ENCODE measurements around the gene LAMA1. TPM values are rescaled to one million over a fixed set of nuclear protein-coding genes. Genes with fewer than 3 reads are reported as not detected.
A peak's percentile ranks its signal among the peaks of the same experiment; 100 is the strongest.

LAMA1 gene
- total and polyA plus RNA-seq, 2 of the 4 experiments (the other 2 are of a cell fraction) = 10.9 to 15.5 TPM

GRCh38 chr18:7037470-7037869, 80.1 kb downstream of the LAMA1 start:
- dilution Hi-C loops (cut with HindIII; ENCODE audit: low sequenced_read_pairs, unreplicated experiment) = no loop called here
- H2BK120ac ChIP-seq (ENCODE audit: low read depth, low read length) = peak overlapping the region; percentile 98; the same call in 1 of the 2 replicates
- no TSS peak for BruUV-seq (replicated peaks)
- H2BK20ac ChIP-seq (ENCODE audit: low read depth, low read length) = peak overlapping the region; percentile 86; the same call in 1 of the 2 replicates
- H3K4me3 ChIP-seq (ENCODE audit: insufficient read depth, low read depth, low read length) = no peak overlapping the region
- peak overlapping the region; percentile 93; the same call in 1 of the 2 replicates for H3K27ac ChIP-seq (ENCODE audit: insufficient read depth, low read length)
- H3K9ac ChIP-seq (ENCODE audit: low read depth, low read length) = peak overlapping the region; percentile 25; the same call in 1 of the 2 replicates
- H3K79me1 ChIP-seq (ENCODE audit: low read depth in 1 of 2, low read length in 2 of 2) = peaks cover 0 to 5% of the 10 kb centered on the region in 2 experiments; a peak in 1 of 4 replicates
- no peak overlapping the region for H2AFZ ChIP-seq (replicated peaks; ENCODE audit: low read length, poor library complexity)
- ChIA-PET CTCF (interaction anchor here (0.6 to 2.3 kb wide), 2 partner anchors 78 to 139 kb away, joined by 3 to 21 read pairs; no protein-coding TSS in a partner anchor), POLR2A (ENCODE audit: unreplicated experiment) (no interaction called here)
- peak overlapping the region; percentile 94 for H2BK5ac ChIP-seq (ENCODE audit: low read depth, low read length, poor library complexity, severe bottlenecking)
- no peak overlapping the region for H3K56ac ChIP-seq (ENCODE audit: extremely low read depth, insufficient read depth, low read length)
- H4K91ac ChIP-seq (ENCODE audit: insufficient read depth, low read depth, low read length) = peak overlapping the region; percentile 91
- H4K20me1 ChIP-seq (ENCODE audit: insufficient read depth, low read length) = no peaks in the 10 kb centered on the region
- intact Hi-C loops (cut with micrococcal nuclease) = no loop called here
- peaks cover 3% of the 10 kb centered on the region; the same call in 1 of the 2 replicates for H3K36me3 ChIP-seq (ENCODE audit: control insufficient read depth, insufficient read depth, low read length)
- DNase-seq (no peak), ATAC-seq (ENCODE audit: low read depth) (no peak)
- TF ChIP-seq CTCF (conservative IDR thresholded peaks at IDR 0.05; ENCODE audit: low read depth, low read length) (no peak), RCOR1 (IDR thresholded peaks at IDR 0.05; ENCODE audit: insufficient replicate concordance, low read length) (no peak), FOS (IDR thresholded peaks at IDR 0.05; ENCODE audit: low read depth, low read length) (no peak), MAZ (IDR thresholded peaks at IDR 0.05; ENCODE audit: borderline replicate concordance, low read depth, low read length) (no peak), USF2 (IDR thresholded peaks at IDR 0.05; ENCODE audit: low read depth, low read length) (no peak), BHLHE40 (IDR thresholded peaks at IDR 0.05; ENCODE audit: low read depth, low read length) (no peak), MAFK (IDR thresholded peaks at IDR 0.05; ENCODE audit: low read depth, low read length) (no peak), NFE2L2 (IDR thresholded peaks at IDR 0.05; ENCODE audit: low read depth, low read length) (no peak), CHD1 (IDR thresholded peaks at IDR 0.05; ENCODE audit: low read depth, low read length) (no peak), MXI1 (IDR thresholded peaks at IDR 0.05; ENCODE audit: borderline replicate concordance, low read depth, low read length) (no peak), POLR2A (IDR thresholded peaks at IDR 0.05; ENCODE audit: low read depth, low read length) (no peak), CEBPB (IDR thresholded peaks at IDR 0.05; ENCODE audit: low read depth, low read length) (no peak), RFX5 (IDR thresholded peaks at IDR 0.05; ENCODE audit: low read depth, low read length) (no peak)
- H2BK15ac ChIP-seq (ENCODE audit: low read depth, low read length) = peak overlapping the region; percentile 95; the same call in 1 of the 3 replicates
- no peak overlapping the region for H2AK9ac ChIP-seq (replicated peaks; ENCODE audit: low read depth, low read length, poor library complexity)
- H3K14ac ChIP-seq (replicated peaks; ENCODE audit: low read depth, low read length) = no peak overlapping the region; the same call in 1 of the 2 replicates
- H3K4me1 ChIP-seq (ENCODE audit: control insufficient read depth, insufficient read depth, low read length) = peaks cover 10% of the 10 kb centered on the region
- no peaks in the 10 kb centered on the region for H3K27me3 ChIP-seq (ENCODE audit: control insufficient read depth, insufficient read depth, low read length)
- in situ Hi-C loops (cut with MboI; ENCODE audit: low sequenced_read_pairs) = loop anchor here (5.0 kb wide), 1 partner anchor 135 kb away; no protein-coding TSS in a partner anchor
- peak overlapping the region; percentile 98 for H4K5ac ChIP-seq (ENCODE audit: low read depth, low read length)
- 100% methylated on average over 1 of the region's 11 CpGs; no CpG with 5 or more reads in 1 of the 2 experiments for WGBS, 2 experiments (ENCODE audit: extremely low coverage in 2 of 2, insufficient read length in 1 of 2)
- H4K8ac ChIP-seq (ENCODE audit: low read depth in 2 of 2, low read length in 2 of 2) = peak overlapping the region; percentile 83 to 99
- H3K4me2 ChIP-seq (ENCODE audit: low read depth, low read length) = no peak overlapping the region
- H3K18ac ChIP-seq (ENCODE audit: low read depth, low read length) = peak overlapping the region; percentile 14; the same call in 1 of the 2 replicates
- peak overlapping the region; percentile 72 for H2AK5ac ChIP-seq (ENCODE audit: low read depth, low read length)
- no peaks in the 10 kb centered on the region for H3K9me1 ChIP-seq (ENCODE audit: insufficient read depth, low read length)
- no peaks in the 10 kb centered on the region for H3K9me3 ChIP-seq (ENCODE audit: control insufficient read depth, insufficient read depth, low read length)
- peak overlapping the region; percentile 93; the same call in 1 of the 2 replicates for H3K23ac ChIP-seq (ENCODE audit: low read depth, low read length)
- peak overlapping the region; percentile 90 for H3K4ac ChIP-seq (ENCODE audit: low read depth, low read length)
